ENCODE measurements around the gene FOXL1.
A peak's percentile ranks its signal among the peaks of the same experiment; 100 is the strongest.

FOXL1 gene

DNA sequence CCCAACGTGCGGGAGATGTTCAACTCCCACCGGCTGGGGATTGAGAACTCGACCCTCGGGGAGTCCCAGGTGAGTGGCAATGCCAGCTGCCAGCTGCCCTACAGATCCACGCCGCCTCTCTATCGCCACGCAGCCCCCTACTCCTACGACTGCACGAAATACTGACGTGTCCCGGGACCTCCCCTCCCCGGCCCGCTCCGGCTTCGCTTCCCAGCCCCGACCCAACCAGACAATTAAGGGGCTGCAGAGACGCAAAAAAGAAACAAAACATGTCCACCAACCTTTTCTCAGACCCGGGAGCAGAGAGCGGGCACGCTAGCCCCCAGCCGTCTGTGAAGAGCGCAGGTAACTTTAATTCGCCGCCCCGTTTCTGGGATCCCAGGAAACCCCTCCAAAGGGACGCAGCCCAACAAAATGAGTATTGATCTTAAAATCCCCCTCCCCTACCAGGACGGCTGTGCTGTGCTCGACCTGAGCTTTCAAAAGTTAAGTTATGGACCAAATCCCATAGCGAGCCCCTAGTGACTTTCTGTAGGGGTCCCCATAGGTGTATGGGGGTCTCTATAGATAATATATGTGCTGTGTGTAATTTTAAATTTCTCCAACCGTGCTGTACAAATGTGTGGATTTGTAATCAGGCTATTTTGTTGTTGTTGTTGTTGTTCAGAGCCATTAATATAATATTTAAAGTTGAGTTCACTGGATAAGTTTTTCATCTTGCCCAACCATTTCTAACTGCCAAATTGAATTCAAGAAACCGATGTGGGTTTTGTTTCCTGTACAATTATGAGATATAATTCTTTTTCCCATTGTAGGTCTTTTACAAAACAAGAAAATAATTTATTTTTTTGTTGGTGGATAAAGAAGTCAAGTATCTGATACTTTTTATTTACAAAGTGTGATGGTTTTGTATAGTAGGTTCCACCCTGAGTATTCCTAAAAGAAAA lies 9.4 kb upstream of the FOXL1 start:
- no peak for DNase-seq

- no peak for DNase-seq
Measured at GRCh38 chr16:86569701-86570447, 8.5 kb upstream of the FOXL1 start.

DNA sequence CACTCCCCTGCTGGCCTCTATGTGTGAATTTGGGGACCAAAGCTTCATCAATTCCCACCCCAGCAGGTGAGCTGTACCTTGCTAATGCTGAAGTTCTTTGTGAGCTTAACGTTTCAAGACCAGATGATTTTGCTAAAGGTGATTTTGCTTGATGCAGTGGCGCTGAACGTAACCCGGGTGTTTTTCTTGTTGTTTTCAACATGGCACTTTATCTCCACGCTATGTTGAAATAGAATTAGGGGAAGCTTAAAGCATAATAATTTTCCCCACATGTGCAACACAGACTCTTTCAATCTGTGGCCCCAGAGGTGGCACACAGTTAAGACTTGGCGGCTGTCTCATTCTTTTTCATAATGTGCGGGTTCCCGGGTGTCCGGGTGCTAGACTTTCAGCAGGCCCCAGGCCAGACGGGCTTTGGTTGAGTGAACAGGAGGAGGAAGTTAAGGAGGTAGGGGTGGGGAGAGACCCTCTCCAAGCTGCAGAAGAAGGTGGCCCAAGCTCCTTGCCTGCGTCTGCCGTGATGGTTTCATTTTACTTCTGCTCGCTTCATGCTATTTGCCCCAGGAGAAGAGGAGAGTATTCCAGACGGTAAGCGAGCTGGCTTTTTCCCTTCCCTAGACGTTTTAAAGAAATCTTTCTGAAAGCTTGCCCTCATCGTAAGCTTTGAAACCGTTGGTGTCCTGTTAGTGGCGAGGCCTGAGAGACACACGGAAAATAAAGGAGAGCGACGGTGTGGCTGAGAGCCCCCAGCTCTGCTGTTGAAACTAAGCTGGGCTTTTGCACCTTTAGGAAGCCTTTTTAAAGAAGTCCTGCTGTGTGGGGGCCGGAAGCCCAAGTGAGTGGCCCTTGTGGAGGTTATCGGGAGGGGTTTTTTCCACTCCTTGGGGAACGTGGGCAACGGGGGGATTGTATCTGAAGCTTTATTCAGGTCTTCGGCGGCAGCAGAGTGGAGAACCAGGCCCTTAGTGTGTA lies 7.5 kb upstream of the FOXL1 start:
- DNase-seq = peak; percentile 30

DNA sequence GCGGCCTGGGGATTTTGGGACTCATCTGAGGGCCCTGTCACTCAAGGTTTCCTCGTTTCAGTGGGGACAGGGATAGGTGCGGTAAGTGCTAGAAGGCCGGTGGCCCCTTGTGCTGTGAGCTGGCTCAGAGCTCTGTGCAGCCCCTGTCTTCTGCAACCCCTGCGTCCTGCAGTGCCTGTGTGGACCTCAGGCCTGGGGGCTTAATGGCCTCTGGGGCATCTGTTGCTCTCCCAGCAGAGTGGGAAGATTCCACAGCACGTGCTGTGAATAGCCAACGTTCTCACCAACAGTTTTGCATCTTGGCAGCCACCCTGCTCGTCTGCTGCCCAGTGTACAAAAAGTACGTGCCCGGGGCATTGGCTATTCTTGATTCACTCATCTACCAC lies 6.8 kb upstream of the FOXL1 start:
- DNase-seq = no peak

DNA sequence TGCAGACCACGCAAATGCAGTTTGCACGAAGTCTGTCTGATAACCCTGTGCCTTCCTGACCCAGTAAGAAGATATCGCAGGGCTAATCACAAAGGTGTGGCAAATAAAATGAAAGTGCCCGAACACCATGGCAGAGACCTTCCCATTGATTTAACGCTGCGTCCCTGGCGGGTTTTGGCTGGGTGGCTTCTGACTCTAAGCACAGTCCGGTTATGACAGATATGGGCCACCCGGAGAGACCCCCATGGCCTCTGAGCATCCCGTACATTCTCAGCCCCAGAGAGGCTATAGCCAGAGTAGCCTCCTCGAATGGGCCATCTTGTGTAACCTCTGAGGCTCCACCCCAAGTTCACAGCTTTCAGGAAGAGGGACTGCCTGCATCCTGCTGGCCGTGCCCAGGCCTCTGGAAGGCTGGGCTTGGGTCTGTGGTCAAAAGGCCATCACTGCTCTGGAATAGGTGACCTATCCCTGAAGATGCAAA lies 6.3 kb upstream of the FOXL1 start:
- peak; percentile 54 for DNase-seq

DNA sequence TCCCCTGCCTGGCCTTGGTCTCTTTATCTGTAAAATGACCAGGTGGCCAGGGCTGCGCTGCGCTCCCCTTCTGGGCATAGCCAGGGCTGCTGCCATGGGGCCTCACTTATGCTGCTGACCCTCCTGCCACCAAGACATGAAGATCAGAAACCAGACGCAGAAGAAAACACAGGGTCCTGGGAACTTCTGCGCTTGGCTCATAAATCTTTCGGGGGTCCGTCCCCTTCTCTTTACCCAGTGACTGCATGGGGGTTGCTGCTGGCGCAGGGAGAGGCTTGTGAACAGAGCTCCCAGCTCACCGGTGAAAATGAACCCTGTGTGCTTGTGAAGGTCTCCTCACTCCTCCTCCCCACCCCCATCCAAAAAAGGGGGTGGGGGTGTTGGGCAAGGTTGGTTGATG lies 5.7 kb upstream of the FOXL1 start:
- no peak for DNase-seq

GRCh38 chr16:86573215-86573614 lies 5.1 kb upstream of the FOXL1 start:
- peak; percentile 78 for DNase-seq

DNA sequence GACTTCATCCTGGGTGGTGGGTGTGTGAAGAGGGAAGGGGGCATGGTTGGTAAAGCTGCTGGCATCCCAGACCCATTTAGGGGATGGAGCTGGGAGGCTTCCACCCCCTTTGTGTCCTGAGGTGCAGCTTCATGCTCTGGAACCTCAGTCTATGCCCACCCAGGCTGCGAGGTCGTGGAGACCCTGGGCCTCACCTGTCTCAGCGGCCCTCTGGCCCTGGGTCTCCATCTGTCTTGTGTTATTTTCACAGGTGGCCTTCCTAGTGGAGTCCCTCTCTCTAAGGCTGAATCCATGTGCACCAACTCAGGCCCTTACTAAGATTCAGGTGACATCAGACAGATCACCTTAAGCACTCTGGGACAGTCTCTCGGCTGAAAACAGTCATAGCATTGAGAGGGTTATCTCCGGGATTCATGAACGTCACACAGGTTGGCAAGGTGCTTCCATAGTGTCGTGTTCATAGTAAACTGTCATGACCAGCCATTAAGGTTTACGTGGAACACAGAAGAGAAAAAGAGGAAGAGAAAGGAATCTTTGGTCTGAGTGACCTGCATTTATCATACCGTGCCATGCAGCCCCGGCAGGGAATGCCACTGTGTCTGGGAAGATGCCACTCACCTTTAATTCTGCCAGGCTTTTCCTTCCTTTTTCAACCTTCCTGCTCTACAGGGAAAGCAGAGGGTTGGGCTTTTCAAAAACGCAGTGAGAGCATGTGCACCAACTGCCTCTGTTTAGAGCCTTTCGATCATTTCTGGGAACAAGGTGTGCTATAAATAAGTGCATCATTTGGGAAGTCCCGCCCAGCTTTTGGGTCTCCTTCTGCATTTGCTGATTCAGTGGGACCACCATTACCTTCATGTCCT lies 4.5 kb upstream of the FOXL1 start:
- no peak for DNase-seq

- DNase-seq = no peak
Measured at GRCh38 chr16:86574646-86575045, 3.7 kb upstream of the FOXL1 start.

DNA sequence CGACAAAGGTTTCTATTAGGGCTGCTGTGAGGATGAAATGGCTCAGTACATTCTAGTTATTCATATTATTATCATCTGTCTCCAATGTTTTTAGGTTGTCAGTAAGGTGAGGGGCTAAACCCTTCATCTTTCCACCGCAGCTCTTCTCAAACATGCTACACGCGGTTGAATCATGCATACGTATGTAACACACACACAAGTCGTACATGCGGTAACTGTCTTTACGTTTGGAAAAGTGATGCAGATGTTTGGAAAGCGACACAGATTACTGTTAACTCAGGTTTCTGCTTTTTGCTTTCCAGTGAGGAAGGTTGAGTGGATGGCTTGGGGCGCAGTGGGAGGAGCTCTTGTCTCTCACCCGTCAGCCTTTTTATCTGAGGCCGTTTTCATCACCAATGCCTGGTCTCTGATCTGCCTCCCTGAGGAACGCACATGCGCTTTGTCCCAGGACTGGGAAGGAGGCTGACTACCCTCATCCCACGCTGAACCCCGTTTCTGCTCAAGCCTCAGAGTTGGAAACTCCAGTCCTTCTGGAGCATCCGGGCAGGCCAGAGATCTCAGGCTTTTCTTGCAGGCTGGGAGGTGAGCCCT lies 3.2 kb upstream of the FOXL1 start:
- DNase-seq = no peak

- DNase-seq = peak; percentile 98
Measured at GRCh38 chr16:86575754-86576557, 2.4 kb upstream of the FOXL1 start.

- DNase-seq = peak; percentile 46
Measured at GRCh38 chr16:86576591-86577313, 1.6 kb upstream of the FOXL1 start.

GRCh38 chr16:86577314-86577971 lies 906 bp upstream of the FOXL1 start:
- DNase-seq = peak; percentile 68

DNA sequence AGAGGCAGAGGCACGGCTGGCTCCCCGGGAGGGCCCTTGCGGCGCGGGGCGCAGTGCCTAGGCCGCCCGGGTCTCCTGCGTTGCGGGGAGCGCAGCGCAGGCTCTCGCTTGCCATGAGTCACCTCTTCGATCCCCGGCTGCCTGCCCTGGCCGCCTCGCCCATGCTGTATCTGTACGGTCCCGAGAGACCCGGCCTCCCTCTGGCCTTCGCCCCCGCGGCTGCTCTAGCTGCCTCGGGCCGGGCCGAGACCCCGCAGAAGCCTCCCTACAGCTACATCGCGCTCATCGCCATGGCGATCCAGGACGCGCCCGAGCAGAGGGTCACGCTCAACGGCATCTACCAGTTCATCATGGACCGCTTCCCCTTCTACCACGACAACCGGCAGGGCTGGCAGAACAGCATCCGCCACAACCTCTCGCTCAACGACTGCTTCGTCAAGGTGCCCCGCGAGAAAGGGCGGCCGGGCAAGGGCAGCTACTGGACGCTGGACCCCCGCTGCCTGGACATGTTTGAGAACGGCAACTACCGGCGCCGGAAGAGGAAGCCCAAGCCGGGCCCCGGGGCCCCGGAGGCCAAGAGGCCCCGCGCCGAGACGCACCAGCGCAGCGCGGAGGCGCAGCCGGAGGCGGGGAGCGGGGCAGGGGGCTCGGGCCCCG lies 390 bp downstream of the FOXL1 start:
- DNase-seq = peak; percentile 77

- DNase-seq = peak; percentile 40
Measured at GRCh38 chr16:86579268-86580062, 1.1 kb downstream of the FOXL1 start.

DNA sequence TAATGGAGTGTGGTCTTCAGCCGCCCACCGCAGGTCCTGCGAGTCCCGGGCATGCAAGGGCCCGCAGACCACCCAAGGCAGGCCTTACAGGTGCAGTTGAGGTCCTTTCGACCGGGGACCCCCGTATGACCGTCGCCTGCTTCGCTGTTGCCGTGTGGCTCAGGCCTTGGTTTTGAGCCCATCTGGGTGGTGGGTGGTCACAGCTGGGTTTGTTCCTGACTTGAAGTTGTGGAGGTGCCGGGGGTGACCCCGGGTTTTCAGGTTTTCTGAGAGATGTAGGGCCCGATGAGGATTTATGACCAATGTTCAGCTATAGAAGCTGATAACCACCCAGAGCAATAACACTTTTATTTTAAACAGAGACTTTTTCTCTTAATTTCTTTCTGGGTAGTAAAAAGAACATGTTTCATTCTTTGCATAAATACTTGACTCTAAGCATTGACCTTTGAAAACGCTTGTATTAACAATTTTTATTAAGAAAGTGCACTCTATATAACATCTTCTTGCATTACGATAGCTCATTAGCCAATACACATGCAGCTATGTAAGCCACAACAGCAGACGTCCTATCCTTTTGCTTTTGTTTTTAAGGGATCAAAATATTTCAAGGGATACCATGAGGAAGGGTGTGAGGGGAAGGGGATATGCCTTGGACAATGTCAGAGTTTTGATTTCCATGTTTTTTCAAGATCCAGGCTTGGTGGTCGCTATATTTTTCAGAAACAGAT lies 1.9 kb downstream of the FOXL1 start:
- peak; percentile 37 for DNase-seq

GRCh38 chr16:86580791-86581170 lies 2.4 kb downstream of the FOXL1 start:
- peak; percentile 27 for DNase-seq

All from EL (cell line).